CD1c-positive myeloid dendritic cell (primary cell): ENCODE data around the gene INPP5E.

Experiments used
- DNase-seq: peaks from one replicate; pipeline ENCODE4 v3.0.0-alpha.2; 2016; ENCODE audit errors: extremely low spot score

INPP5E gene

GRCh38 chr9:136439481-136440408 lies at the start of gene INPP5E:
Gene INPP5E (minus strand): TSS chr9:136439845. CDS start chr9:136439419, 426 bp downstream.
- DNase-seq = peak; percentile 83

- peak; percentile 73 for DNase-seq
These were observed 48.9 kb upstream of the INPP5E start for GRCh38 chr9:136488247-136489214.

GRCh38 chr9:136487672-136488071 lies 48.0 kb upstream of the INPP5E start:
- no peak for DNase-seq

- no peak for DNase-seq
These were observed 47.4 kb upstream of the INPP5E start for GRCh38 chr9:136486823-136487620.

GRCh38 chr9:136486131-136486530 lies 46.5 kb upstream of the INPP5E start:
- no peak for DNase-seq

- peak; percentile 84 for DNase-seq
These were observed 45.7 kb upstream of the INPP5E start for GRCh38 chr9:136485049-136486045.

GRCh38 chr9:136484153-136485048 lies 44.8 kb upstream of the INPP5E start:
- DNase-seq = no peak

- DNase-seq = peak; percentile 98
These were observed 44.0 kb upstream of the INPP5E start for GRCh38 chr9:136483589-136484152.

GRCh38 chr9:136482793-136483588 lies 43.3 kb upstream of the INPP5E start, which contains the start of gene SEC16A:
Gene SEC16A (minus strand): TSS chr9:136483040. CDS start chr9:136477615, 5,425 bp downstream.
- peak; percentile 98 for DNase-seq

GRCh38 chr9:136482046-136482792 lies 42.6 kb upstream of the INPP5E start:
- peak; percentile 62 for DNase-seq

GRCh38 chr9:136481558-136481957 lies 41.9 kb upstream of the INPP5E start:
- no peak for DNase-seq

- no peak for DNase-seq
These were observed 36.9 kb upstream of the INPP5E start for GRCh38 chr9:136476369-136477150.

GRCh38 chr9:136474974-136475865 lies 35.6 kb upstream of the INPP5E start:
- DNase-seq = no peak

GRCh38 chr9:136474021-136474640 lies 34.5 kb upstream of the INPP5E start:
- no peak for DNase-seq

GRCh38 chr9:136473354-136473721 lies 33.7 kb upstream of the INPP5E start:
- DNase-seq = no peak
